Aorta (tissue), 5 donors: Measurements from ENCODE around the gene KCNK4. TPM values are rescaled to one million over a fixed set of nuclear protein-coding genes. Genes with fewer than 3 reads are reported as not detected.

Source experiments
- ATAC-seq: fragments of 200-7000 bp; cut with Tn5 transposase; one replicate; pipeline ENCODE4 v1.9.1; 2022; ENCODE audit warnings: moderate library complexity; ENCODE audit not compliant: low FRiP score
- DNase-seq, 2 donors: peaks; one replicate each; pipeline ENCODE4 v3.0.0-alpha.2; 2020
- H3K27ac ChIP-seq, 2 donors: one replicate each; pipeline ENCODE4 v1.5.1; 2013; ENCODE audit warnings: low read length in 2 of 2, mild to moderate bottlenecking in 2 of 2, moderate library complexity in 2 of 2, control low read depth in 1 of 2, inconsistent platforms in 1 of 2, low read depth in 1 of 2
- H3K27me3 ChIP-seq, 2 donors: one replicate each; pipeline ENCODE4 v1.6.1; 2013; ENCODE audit warnings: control low read depth in 1 of 2, low read length in 1 of 2, mild to moderate bottlenecking in 1 of 2, moderate library complexity in 1 of 2; ENCODE audit not compliant: insufficient read depth in 2 of 2, control insufficient read depth in 1 of 2
- H3K36me3 ChIP-seq, 2 donors: one replicate each; pipeline ENCODE4 v1.6.1; 2013; ENCODE audit warnings: control low read depth in 1 of 2, low read length in 1 of 2, mild to moderate bottlenecking in 1 of 2; ENCODE audit not compliant: insufficient read depth in 2 of 2, control insufficient read depth in 1 of 2
- H3K4me1 ChIP-seq, 2 donors: one replicate each; pipeline ENCODE4 v1.6.1; 2013; ENCODE audit warnings: low read length in 2 of 2, control low read depth in 1 of 2, mild to moderate bottlenecking in 1 of 2, moderate library complexity in 1 of 2; ENCODE audit not compliant: insufficient read depth in 2 of 2, control insufficient read depth in 1 of 2
- H3K4me3 ChIP-seq, 2 donors: one replicate each; pipeline ENCODE4 v1.5.1; 2013; ENCODE audit warnings: low read length in 2 of 2, control low read depth in 1 of 2, mild to moderate bottlenecking in 1 of 2
- H3K9me3 ChIP-seq: one replicate; pipeline ENCODE4 v1.6.1; 2013; ENCODE audit warnings: mild to moderate bottlenecking, low read length; ENCODE audit not compliant: control insufficient read depth
- WGBS, 2 donors: extraction: QIAGEN DNeasy Blood & Tissue Kit; methylation state at CpG; one replicate each; pipeline ENCODE4 v1.1.7; 2013; 5-methylcytosine and 5-hydroxymethylcytosine counted together
- intact Hi-C, 2 donors: fragments of 100-400 bp; cut with DNase I; formaldehyde crosslinking; loops; one replicate each; pipeline versions ENCODE4 v1.14.2 to v1.15.0; 2022
- polyA plus RNA-seq, 2 donors: library from polyadenylated mRNA; stranded (reverse); fragments of 200-250 nt; gene quantifications; one replicate each; pipeline ENCODE4 v1.2.3, GENCODE V29; 2013
- total RNA-seq, 2 donors: library from RNA; stranded (reverse); fragmentation: NEBNext Ultra II Directional; extraction: Animal tissue kit (Norgen Biotek cat#: 25700); gene quantifications; one replicate each; pipeline ENCODE4 v1.2.1, GENCODE V29; 2021
- donor health status: healthy with polysubstance abuse.
- donor health status: Bipolar disorder and iron deficiency.
- donor health status: DM: no; HTN: no; CAD: no.
- donor health status: DM: no; HTN: no; CAD: no.
- donor health status: DM: yes; HTN: yes; CAD: no.

The KCNK4 gene
- total and polyA plus RNA-seq, 4 donors = not detected

- 6 to 7% methylated on average over 32 of the region's 32 CpGs for WGBS, 2 donors
- Histone ChIP-seq H3K9me3 (no peaks in the 10 kb centered on the region), H3K36me3 (no peaks in the 10 kb centered on the region), H3K4me3 (peak overlapping the region; percentile 27 to 56), H3K27ac (peak overlapping the region; percentile 12 to 85), H3K27me3 (no peaks in the 10 kb centered on the region), H3K4me1 (no peaks in the 10 kb centered on the region)
- ATAC-seq = no peak
- intact Hi-C loops = loop anchor here in 1 of 2 donors (5.0 kb wide), 1 partner anchor 41 kb away; the partner anchor contains the start of gene RPS6KA4
- no peak for DNase-seq
Measured at GRCh38 chr11:64316672-64317324, 25.7 kb downstream of the KCNK4 start.

- H3K9me3 ChIP-seq = no peaks in the 10 kb centered on the region
- peak within 1 kb of the TSS; percentile 56 to 65 for H3K4me3 ChIP-seq
- H3K27me3 ChIP-seq = no peaks in the 10 kb centered on the region
- intact Hi-C loops = loop anchor here in 1 of 2 donors (5.0 kb wide), 1 partner anchor 40 kb away; the partner anchor contains the start of gene RPS6KA4
- WGBS, 2 donors = 0% methylated on average over 43 of the region's 43 CpGs
- ATAC-seq (peak; percentile 92), DNase-seq (peak; percentile 96 to 97)
- peak within 1 kb of the TSS; percentile 32 to 85 for H3K27ac ChIP-seq
- no peaks in the 10 kb centered on the region for H3K4me1 ChIP-seq
- no peaks in the 10 kb centered on the region for H3K36me3 ChIP-seq
Measured at GRCh38 chr11:64317325-64317960, 26.3 kb downstream of the KCNK4 start, which contains the start of gene TRMT112. TSS of gene TRMT112 (minus strand) at chr11:64317559. CDS start at chr11:64317526, 33 bp downstream.

- no peaks in the 10 kb centered on the region for H3K4me1 ChIP-seq
- 1% methylated on average over 56 to 61 of the region's 61 CpGs for WGBS, 2 donors
Measured at GRCh38 chr11:64317961-64318765, 27.1 kb downstream of the KCNK4 start, which contains the start of gene PRDX5. TSS of gene PRDX5 (plus strand) at chr11:64318121. CDS start at chr11:64318216, 95 bp downstream.

DNA sequence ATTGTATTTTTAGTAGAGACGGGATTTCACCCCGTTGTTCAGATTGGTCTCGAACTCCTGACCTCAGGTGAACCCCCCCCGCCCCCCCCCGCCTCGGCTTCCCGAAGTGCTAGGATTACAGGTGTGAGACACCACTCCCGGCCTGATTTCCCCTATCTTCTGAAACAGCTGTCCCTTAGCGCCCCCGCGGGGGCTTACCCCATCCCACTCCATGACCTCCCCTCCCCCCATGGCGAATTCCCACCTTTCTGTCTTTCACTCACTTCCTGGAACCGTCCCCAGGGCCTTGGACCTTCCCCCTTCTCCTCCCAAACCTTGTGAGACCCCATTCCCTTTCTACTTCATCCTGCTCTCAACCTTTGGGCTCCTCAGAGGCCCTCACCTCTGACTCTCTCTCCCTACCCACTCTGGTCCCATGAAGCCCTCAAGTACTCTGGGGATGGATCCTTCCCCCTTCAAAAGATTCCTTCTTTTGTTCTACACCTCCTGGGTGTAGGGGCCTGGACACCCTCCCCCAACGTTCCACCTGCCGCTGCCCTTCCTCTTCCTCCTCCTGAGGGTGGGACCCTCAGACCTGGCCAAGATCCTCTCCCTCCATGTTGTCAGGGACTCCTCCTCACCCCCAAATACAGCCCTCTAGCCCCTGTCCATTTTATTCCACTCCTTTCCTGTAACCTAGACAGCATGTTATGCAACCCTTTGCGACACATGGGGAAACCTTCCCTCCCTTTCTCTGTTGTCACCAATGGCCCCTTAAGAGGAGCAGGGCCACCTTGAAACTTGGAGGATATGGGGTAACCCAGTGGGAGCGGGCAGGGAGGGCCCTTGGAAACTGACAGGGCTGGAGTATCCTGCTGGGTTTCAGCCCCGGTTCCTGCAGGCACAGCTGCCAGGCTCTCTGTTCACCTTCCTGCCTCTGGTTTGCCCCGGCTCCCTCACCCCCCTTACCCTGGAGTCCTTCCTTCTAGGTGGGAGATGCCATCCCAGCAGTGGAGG is 28.0 kb downstream of the KCNK4 start:
- DNase-seq = no peak
- Histone ChIP-seq H3K27me3 (no peaks in the 10 kb centered on the region), H3K4me3 (peak overlapping the region; percentile 43 to 65), H3K9me3 (no peaks in the 10 kb centered on the region), H3K4me1 (no peaks in the 10 kb centered on the region), H3K36me3 (no peaks in the 10 kb centered on the region), H3K27ac (peak overlapping the region in 1 of 2 donors; percentile 10)
- intact Hi-C loops = loop anchor here (1.0 to 5.0 kb wide), 2 partner anchors 36 to 38 kb away; partner anchors contain the start of gene RPS6KA4 (in 1 of the 2)
- WGBS, 2 donors = 28 to 29% methylated on average over 19 of the region's 19 CpGs
- no peak for ATAC-seq

More at GRCh38 chr11:64317961-64318765, 27.1 kb downstream of the KCNK4 start, which contains the start of gene PRDX5:
- Histone ChIP-seq H3K9me3 (no peaks in the 10 kb centered on the region), H3K27ac (peak within 1 kb of the TSS; percentile 32 to 85), H3K27me3 (no peaks in the 10 kb centered on the region), H3K36me3 (no peaks in the 10 kb centered on the region), H3K4me3 (peak within 1 kb of the TSS; percentile 56 to 65)
- ATAC-seq (peak; percentile 94), DNase-seq (peak; percentile 98)
- intact Hi-C loops = loop anchor here (1.0 to 5.0 kb wide), 2 partner anchors 37 to 39 kb away; partner anchors contain the start of gene RPS6KA4 (in 1 of the 2)

- no peak overlapping the region for H3K27ac ChIP-seq
- no peak for ATAC-seq
- no peak for DNase-seq
- no peaks in the 10 kb centered on the region for H3K36me3 ChIP-seq
- 94 to 97% methylated on average over 7 of the region's 7 CpGs for WGBS, 2 donors
- intact Hi-C loops = no loop called here
- H3K4me1 ChIP-seq = no peaks in the 10 kb centered on the region
- H3K27me3 ChIP-seq = no peaks in the 10 kb centered on the region
- H3K9me3 ChIP-seq = no peaks in the 10 kb centered on the region
- H3K4me3 ChIP-seq = no peak overlapping the region
Measured at GRCh38 chr11:64320556-64320955, 29.5 kb downstream of the KCNK4 start.

DNA sequence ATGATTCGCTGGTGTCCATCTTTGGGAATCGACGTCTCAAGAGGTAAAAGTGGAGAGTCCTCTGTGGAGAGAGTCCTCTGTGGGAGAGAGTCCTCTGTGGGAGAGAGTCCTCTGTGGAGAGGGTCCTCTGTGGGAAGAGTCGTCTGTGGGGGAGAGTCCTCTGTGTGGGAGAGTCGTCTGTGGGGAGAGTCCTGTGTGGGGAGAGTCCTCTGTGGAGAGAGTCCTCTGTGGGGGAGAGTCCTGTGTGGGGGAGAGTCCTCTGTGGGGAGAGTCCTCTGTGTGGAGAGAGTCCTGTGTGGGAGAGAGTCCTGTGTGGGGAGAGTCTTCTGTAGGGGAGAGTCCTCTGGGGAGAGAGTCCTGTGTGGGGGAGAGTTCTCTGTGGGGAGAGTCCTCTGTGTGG is 29.9 kb downstream of the KCNK4 start:
- no peaks in the 10 kb centered on the region for H3K27me3 ChIP-seq
- intact Hi-C loops = no loop called here
- no peaks in the 10 kb centered on the region for H3K9me3 ChIP-seq
- 84 to 85% methylated on average over 5 of the region's 5 CpGs for WGBS, 2 donors
- H3K4me1 ChIP-seq = no peaks in the 10 kb centered on the region
- no peak for DNase-seq
- no peaks in the 10 kb centered on the region for H3K36me3 ChIP-seq
- no peak overlapping the region for H3K27ac ChIP-seq
- H3K4me3 ChIP-seq = no peak overlapping the region
- no peak for ATAC-seq

GRCh38 chr11:64321533-64321932 is 30.4 kb downstream of the KCNK4 start:
- 90 to 91% methylated on average over 5 of the region's 5 CpGs for WGBS, 2 donors
- ATAC-seq = no peak
- H3K4me3 ChIP-seq = no peak overlapping the region
- no peaks in the 10 kb centered on the region for H3K36me3 ChIP-seq
- no peaks in the 10 kb centered on the region for H3K27me3 ChIP-seq
- no peak for DNase-seq
- no peak overlapping the region for H3K27ac ChIP-seq
- no peaks in the 10 kb centered on the region for H3K9me3 ChIP-seq
- no peaks in the 10 kb centered on the region for H3K4me1 ChIP-seq
- intact Hi-C loops = no loop called here
